IPS-15b (cell line): ENCODE data around the gene CMIP.

Source experiments
- H3K27me3 ChIP-seq: one replicate; pipeline ENCODE4 v1.6.1; 2013; ENCODE audit warnings: low read length; ENCODE audit not compliant: control insufficient read depth, insufficient read depth
- H3K36me3 ChIP-seq: one replicate; pipeline ENCODE4 v1.6.1; 2013; ENCODE audit warnings: low read length; ENCODE audit not compliant: control insufficient read depth, insufficient read depth
- H3K4me1 ChIP-seq: one replicate; pipeline ENCODE4 v1.6.1; 2013; ENCODE audit warnings: mild to moderate bottlenecking, low read length; ENCODE audit not compliant: control insufficient read depth, insufficient read depth
- H3K4me3 ChIP-seq: one replicate; pipeline ENCODE4 v1.5.1; 2013; ENCODE audit warnings: low read depth, low read length
- H3K9ac ChIP-seq: one replicate; pipeline ENCODE4 v1.6.1; 2013; ENCODE audit warnings: low read depth, mild to moderate bottlenecking, low read length
- H3K9me3 ChIP-seq: one replicate; pipeline ENCODE4 v1.6.1; 2013; ENCODE audit warnings: mild to moderate bottlenecking, low read length; ENCODE audit not compliant: control insufficient read depth, insufficient read depth

Gene CMIP

GRCh38 chr16:81756615-81757356 lies 312.2 kb downstream of the CMIP start:
- no peak overlapping the region for H3K4me3 ChIP-seq
- H3K4me1 ChIP-seq, result no peaks in the 10 kb centered on the region
- no peak overlapping the region for H3K9ac ChIP-seq
- H3K9me3 ChIP-seq, result no peaks in the 10 kb centered on the region
- peaks cover 2% of the 10 kb centered on the region for H3K36me3 ChIP-seq
- H3K27me3 ChIP-seq, result no peaks in the 10 kb centered on the region

GRCh38 chr16:81758376-81758775 lies 313.8 kb downstream of the CMIP start:
- H3K9ac ChIP-seq, result no peak overlapping the region
- peaks cover 2% of the 10 kb centered on the region for H3K36me3 ChIP-seq
- no peaks in the 10 kb centered on the region for H3K27me3 ChIP-seq
- H3K4me3 ChIP-seq, result no peak overlapping the region
- H3K9me3 ChIP-seq, result no peaks in the 10 kb centered on the region
- no peaks in the 10 kb centered on the region for H3K4me1 ChIP-seq
